NCI-H2227 (cell line): ENCODE results near the gene RASA4B.
"Not testable (repeated sequence)": the region's sequence is repeated elsewhere in the genome, so short reads cannot be mapped to it uniquely, and the experiment has no call there.

Experiments
- DNase-seq: peaks from one replicate; lab custom pipeline; 2025; ENCODE audit not compliant: unreplicated experiment; lab: John Stamatoyannopoulos, UW

RASA4B gene

GRCh38 chr7:102511860-102512522 lies 5.6 kb downstream of the RASA4B start:
- not testable (repeated sequence) for DNase-seq

- DNase-seq: not testable (repeated sequence)
These were observed 7.0 kb downstream of the RASA4B start for GRCh38 chr7:102510575-102510974.

- DNase-seq: not testable (repeated sequence)
These were observed 10.0 kb downstream of the RASA4B start for GRCh38 chr7:102507410-102508088.

- not testable (repeated sequence) for DNase-seq
These were observed 12.0 kb downstream of the RASA4B start for GRCh38 chr7:102505298-102506185.

- DNase-seq: not testable (repeated sequence)
These were observed 14.4 kb downstream of the RASA4B start for GRCh38 chr7:102503141-102503540.

GRCh38 chr7:102498321-102498720 lies 19.3 kb downstream of the RASA4B start:
- not testable (repeated sequence) for DNase-seq

- not testable (repeated sequence) for DNase-seq
These were observed 20.3 kb downstream of the RASA4B start for GRCh38 chr7:102497308-102497707.

- DNase-seq: not testable (repeated sequence)
These were observed 20.7 kb downstream of the RASA4B start for GRCh38 chr7:102496861-102497260.

GRCh38 chr7:102494473-102495149 lies 23.0 kb downstream of the RASA4B start:
- DNase-seq: not testable (repeated sequence)

GRCh38 chr7:102494026-102494425 lies 23.6 kb downstream of the RASA4B start:
- DNase-seq: not testable (repeated sequence)

GRCh38 chr7:102493220-102493935 lies 24.2 kb downstream of the RASA4B start:
- DNase-seq: not testable (repeated sequence)

GRCh38 chr7:102490529-102491075 lies 27.0 kb downstream of the RASA4B start:
- not testable (repeated sequence) for DNase-seq

- DNase-seq: not testable (repeated sequence)
These were observed 33.3 kb downstream of the RASA4B start for GRCh38 chr7:102484317-102484716.

GRCh38 chr7:102481962-102482361 lies 35.6 kb downstream of the RASA4B start:
- not testable (repeated sequence) for DNase-seq

- not testable (repeated sequence) for DNase-seq
These were observed 37.5 kb downstream of the RASA4B start for GRCh38 chr7:102479982-102480637.

- DNase-seq: not testable (repeated sequence)
These were observed 38.4 kb downstream of the RASA4B start for GRCh38 chr7:102479209-102479584.

GRCh38 chr7:102478314-102479208 lies 39.0 kb downstream of the RASA4B start, which contains the start of gene POLR2J:
TSS of gene POLR2J (minus strand) at chr7:102478922. CDS start at chr7:102478860, 62 bp downstream.
- DNase-seq: not testable (repeated sequence)

GRCh38 chr7:102474736-102475435 lies 42.7 kb downstream of the RASA4B start:
- not testable (repeated sequence) for DNase-seq
